NCI-H226 (cell line): ENCODE data around the gene LRRC26.

ENCODE experiments used
- DNase-seq: peaks from one replicate; pipeline ENCODE4 v3.0.0-alpha.2; 2015

LRRC26 gene

GRCh38 chr9:137169896-137170358, at the start of gene LRRC26:
Gene LRRC26, minus strand, starts transcription at chr9:137170051. Its CDS starts 108 bp downstream, at chr9:137169943.
- DNase-seq = no peak

- peak; percentile 70 for DNase-seq
Observed at GRCh38 chr9:137218754-137219271, 49.0 kb upstream of the LRRC26 start.

- DNase-seq = no peak
Observed at GRCh38 chr9:137218212-137218753, 48.4 kb upstream of the LRRC26 start.

GRCh38 chr9:137217276-137218211, 47.7 kb upstream of the LRRC26 start:
- peak; percentile 77 for DNase-seq

GRCh38 chr9:137216188-137216965, 46.5 kb upstream of the LRRC26 start:
- DNase-seq = peak; percentile 31

- no peak for DNase-seq
Observed at GRCh38 chr9:137215196-137215986, 45.5 kb upstream of the LRRC26 start.

- DNase-seq = no peak
Observed at GRCh38 chr9:137214620-137215019, 44.8 kb upstream of the LRRC26 start.

- DNase-seq = no peak
Observed at GRCh38 chr9:137213160-137214060, 43.6 kb upstream of the LRRC26 start.

- DNase-seq = no peak
Observed at GRCh38 chr9:137212520-137212919, 42.7 kb upstream of the LRRC26 start.

GRCh38 chr9:137211532-137211931, 41.7 kb upstream of the LRRC26 start:
- no peak for DNase-seq

GRCh38 chr9:137206602-137207001, 36.8 kb upstream of the LRRC26 start:
- DNase-seq = no peak

- DNase-seq = peak; percentile 80
Observed at GRCh38 chr9:137205126-137206069, 35.5 kb upstream of the LRRC26 start, which contains the start of the genes NDOR1 and TMEM203. Gene NDOR1, plus strand, starts transcription at chr9:137205700. Its CDS starts 78 bp downstream, at chr9:137205778. Gene TMEM203, minus strand, starts transcription at chr9:137205648. Its CDS starts 234 bp downstream, at chr9:137205414.

- no peak for DNase-seq
Observed at GRCh38 chr9:137204731-137205125, 34.9 kb upstream of the LRRC26 start.

- no peak for DNase-seq
Observed at GRCh38 chr9:137202966-137203365, 33.1 kb upstream of the LRRC26 start.

- no peak for DNase-seq
Observed at GRCh38 chr9:137201205-137201868, 31.5 kb upstream of the LRRC26 start.

- peak; percentile 98 for DNase-seq
Observed at GRCh38 chr9:137200311-137201204, 30.7 kb upstream of the LRRC26 start, which contains the start of gene TPRN. Gene TPRN, minus strand, starts transcription at chr9:137200741. Its CDS starts 30 bp downstream, at chr9:137200711.

- no peak for DNase-seq
Observed at GRCh38 chr9:137199411-137200121, 29.7 kb upstream of the LRRC26 start.
